SK-N-SH treated with all-trans-retinoic acid at 6 μM for 48 hours (cell line): ENCODE data around the gene CCDC158.

Experiments
- ESRRG ChIP-seq: fragments of 250-450 bp; sonication (Bioruptor Pico); IDR thresholded peaks from 2 replicates; pipeline ENCODE4 v1.6.1; 2021; ENCODE audit warnings: mild to moderate bottlenecking
- POU6F1 ChIP-seq: fragments of 250-450 bp; sonication (Bioruptor Pico); IDR thresholded peaks from 2 replicates; pipeline ENCODE4 v1.8.0; 2021; ENCODE audit warnings: low read depth, mild to moderate bottlenecking, moderate library complexity, borderline replicate concordance
- TSHZ2 ChIP-seq: fragments of 250-450 bp; sonication (Bioruptor Pico); IDR thresholded peaks from 2 replicates; pipeline ENCODE4 v1.5.0; 2020; ENCODE audit warnings: mild to moderate bottlenecking, moderate library complexity
- ZFP3 ChIP-seq: fragments of 250-450 bp; sonication (Bioruptor Pico); IDR thresholded peaks from 2 replicates; pipeline ENCODE4 v1.5.0; 2020; ENCODE audit warnings: mild to moderate bottlenecking, moderate library complexity
- ZFP30 ChIP-seq: fragments of 450-650 bp; formaldehyde crosslinking; IDR thresholded peaks from 2 replicates; pipeline ENCODE4 v1.5.0; 2022; ENCODE audit warnings: mild to moderate bottlenecking, moderate library complexity

- no peak for TF ChIP-seq ESRRG (CRISPR knock-in tag)
- TF ChIP-seq TSHZ2 (CRISPR knock-in tag), result no peak
- no peak for TF ChIP-seq ZFP3 (CRISPR knock-in tag)
- TF ChIP-seq POU6F1 (CRISPR knock-in tag), result no peak
- TF ChIP-seq ZFP30 (CRISPR knock-in tag), result no peak
Observed at GRCh38 chr4:76293772-76294171, 127.2 kb downstream of the CCDC158 start.
